A549 (cell line): ENCODE data around the gene C12orf75. TPM values are rescaled to one million over a fixed set of nuclear protein-coding genes. Genes with fewer than 3 reads are reported as not detected.

Experiments used
- ATAC-seq, 2 experiments: fragments of 200-7000 bp in 1 of 2; fragments of >200 bp in 1 of 2; cut with Nextera tagmentation in 1 of 2; cut with Tn5 transposase in 1 of 2; 3 replicates each; pipeline versions ENCODE4 v1.8.0 to v1.9.1; 2018 to 2020; ENCODE audit warnings: mild to moderate bottlenecking in 1 of 2, moderate library complexity in 1 of 2
- CTCF ChIA-PET: fragments of 300-600 bp; sonication (Branson Sonifier 250); formaldehyde crosslinking; extraction: SDS; loops from one replicate; lab custom pipeline; 2021; ENCODE audit warnings: antibody characterized with exemption, inconsistent platforms; lab: Yijun Ruan, JAX
- POLR2A ChIA-PET: fragments of 350-600 bp; formaldehyde crosslinking; extraction: SDS; loops from one replicate; lab custom pipeline; 2021; ENCODE audit warnings: antibody characterized with exemption, inconsistent platforms; lab: Yijun Ruan, JAX
- DNase-seq, 2 experiments: peaks; one replicate each; pipeline versions ENCODE4 v3.0.0 to v3.0.0-alpha.2; 2011 to 2016; ENCODE audit warnings: low read depth in 1 of 2, low spot score in 1 of 2
- FAIRE-seq: peaks from 2 replicates; lab custom pipeline; 2011; peaks lifted over from hg19 to GRCh38; lab: Jason Lieb, UNC
- H3K27ac ChIP-seq, 2 experiments: fragments of >200 bp; sonication (Bioruptor Twin); formaldehyde crosslinking; 3 replicates each; pipeline ENCODE4 v1.5.1; 2016 to 2017
- H3K4me1 ChIP-seq: fragments of >200 bp; sonication (Bioruptor Twin); formaldehyde crosslinking; 3 replicates; pipeline ENCODE4 v1.6.1; 2016
- H3K4me2 ChIP-seq: fragments of >200 bp; sonication (Bioruptor Twin); formaldehyde crosslinking; 3 replicates; pipeline ENCODE4 v1.6.1; 2016
- H3K4me3 ChIP-seq: fragments of >200 bp; sonication (Bioruptor Twin); formaldehyde crosslinking; 3 replicates; pipeline ENCODE4 v1.5.1; 2016
- H3K9me3 ChIP-seq: fragments of >200 bp; sonication (Bioruptor Twin); formaldehyde crosslinking; 3 replicates; pipeline ENCODE4 v1.6.1; 2016
- CHD4 ChIP-seq: fragments of 200-600 bp; sonication (generic); IDR thresholded peaks from 2 replicates; pipeline ENCODE4 v1.6.1; 2016; ENCODE audit warnings: antibody characterized with exemption, mild to moderate bottlenecking, borderline replicate concordance
- CTCF ChIP-seq: fragments of >200 bp; sonication (Bioruptor Twin); formaldehyde crosslinking; IDR thresholded peaks from 3 replicates; pipeline ENCODE4 v1.5.1; 2016
- EHF ChIP-seq: fragments of 250-450 bp; sonication (Bioruptor Pico); IDR thresholded peaks from 2 replicates; pipeline ENCODE4 v1.5.0; 2020; ENCODE audit warnings: mild to moderate bottlenecking
- ESRRA ChIP-seq: fragments of 150-350 bp; IDR thresholded peaks from 2 replicates; pipeline ENCODE4 v1.6.1; 2014; ENCODE audit warnings: mild to moderate bottlenecking, low read length, borderline replicate concordance
- FOSL2 ChIP-seq, 2 experiments: fragments of 450-650 bp in 1 of 2; fragments of >200 bp in 1 of 2; sonication (Bioruptor Twin) in 1 of 2; formaldehyde crosslinking; IDR thresholded peaks; 2 replicates each; pipeline versions ENCODE4 v1.5.0 to v1.6.1; 2016 to 2020; ENCODE audit warnings: mild to moderate bottlenecking in 1 of 2, moderate library complexity in 1 of 2
- GATA3 ChIP-seq: IDR thresholded peaks from 2 replicates; pipeline ENCODE4 v1.6.1; 2012; ENCODE audit warnings: borderline replicate concordance
- HES2 ChIP-seq: fragments of >200 bp; sonication (Bioruptor Twin); formaldehyde crosslinking; IDR thresholded peaks from 2 replicates; pipeline ENCODE4 v1.6.1; 2016
- HOXA7 ChIP-seq: fragments of 250-450 bp; sonication (Bioruptor Pico); IDR thresholded peaks from 2 replicates; pipeline ENCODE4 v1.5.0; 2020; ENCODE audit warnings: mild to moderate bottlenecking, moderate library complexity
- HOXB13 ChIP-seq: fragments of 250-450 bp; sonication (Bioruptor Pico); IDR thresholded peaks from 2 replicates; pipeline ENCODE4 v1.5.0; 2020; ENCODE audit warnings: low read depth, mild to moderate bottlenecking, moderate library complexity
- HOXB5 ChIP-seq: fragments of 250-450 bp; sonication (Bioruptor Pico); IDR thresholded peaks from 2 replicates; pipeline ENCODE4 v1.5.0; 2020; ENCODE audit warnings: mild to moderate bottlenecking, moderate library complexity
- RAD21 ChIP-seq, 2 experiments: fragments of >200 bp in 1 of 2; sonication (Bioruptor Twin) in 1 of 2; formaldehyde crosslinking in 1 of 2; IDR thresholded peaks in 1 of 2; conservative IDR thresholded peaks in 1 of 2; 2 replicates in 1 of 2; 3 replicates in 1 of 2; pipeline ENCODE4 v1.6.1; 2012 to 2018; ENCODE audit warnings: inconsistent platforms in 1 of 2
- TP53 ChIP-seq: fragments of 250-450 bp; sonication (Bioruptor Pico); IDR thresholded peaks from 2 replicates; pipeline ENCODE4 v1.5.0; 2021; ENCODE audit warnings: mild to moderate bottlenecking, moderate library complexity
- ZFP36 ChIP-seq: fragments of 450-650 bp; IDR thresholded peaks from 2 replicates; pipeline ENCODE4 v1.6.1; 2014; ENCODE audit warnings: borderline replicate concordance; ENCODE audit not compliant: partially characterized antibody
- ZSCAN20 ChIP-seq: fragments of 250-450 bp; sonication (Bioruptor Pico); IDR thresholded peaks from 2 replicates; pipeline ENCODE4 v1.8.0; 2022; ENCODE audit warnings: mild to moderate bottlenecking, moderate library complexity
- WGBS: methylation state at CpG from one replicate; pipeline ENCODE4 v1.1.6; 2017; ENCODE audit errors: missing lambda C conversion rate; 5-methylcytosine and 5-hydroxymethylcytosine counted together
- polyA plus RNA-seq, 4 experiments: library from polyadenylated mRNA; depleted of rRNA in 3 of 4; stranded (reverse); fragments of >200 nt; fragmentation: RNase III in 1 of 4; extraction: RNeasy Plus Mini Kit Qiagen cat#74134 plus additional on column Dnase treatment in 1 of 4; gene quantifications; 2 replicates in 3 of 4; 3 replicates in 1 of 4; pipeline ENCODE4 v1.2.3, GENCODE V29; 2011 to 2017
- TF ChIP-seq, protein P1 (sequence below): fragments of 450-650 bp; IDR thresholded peaks from 2 replicates; pipeline ENCODE4 v1.6.1; 2014; ENCODE audit warnings: antibody characterized with exemption
- TF ChIP-seq, protein P2 (sequence below): IDR thresholded peaks from 2 replicates; pipeline ENCODE4 v1.6.1; 2012

The C12orf75 gene
- polyA plus RNA-seq, 2 of the 4 experiments (the other 2 are of a cell fraction), result 210 to 298 TPM

GRCh38 chr12:105288311-105288996 lies 42.0 kb upstream of the C12orf75 start:
- DNase-seq (no peak), ATAC-seq (peak in 1 of 2 experiments; percentile 47; a peak in 3 of 6 replicates), FAIRE-seq (no peak)
- ChIA-PET CTCF (interaction anchor here (1.0 to 1.2 kb wide), 3 partner anchors 9 to 32 kb away, joined by 3 read pairs; no protein-coding TSS in a partner anchor), POLR2A (no interaction called here)
- 71% methylated on average over 3 of the region's 3 CpGs for WGBS
- H3K4me3 ChIP-seq, result no peak overlapping the region
- H3K4me2 ChIP-seq, result no peak overlapping the region
- TF ChIP-seq EHF (no peak), RAD21 (conservative IDR thresholded peaks at IDR 0.05 in 1 of 2, IDR thresholded peaks at IDR 0.05 in 1 of 2) (peak in 1 of 2 experiments; percentile 14; a peak in 1 of 5 replicates), CTCF (peak; percentile 14; the same call in 1 of the 3 replicates)
- peaks cover 14% of the 10 kb centered on the region; the same call in 2 of the 3 replicates for H3K4me1 ChIP-seq
- H3K9me3 ChIP-seq, result no peaks in the 10 kb centered on the region
- no peak overlapping the region for H3K27ac ChIP-seq

- H3K27ac ChIP-seq, result no peak overlapping the region
- no peak overlapping the region for H3K4me2 ChIP-seq
- ChIA-PET CTCF (interaction anchor here (1.0 kb wide), 1 partner anchor 33 kb away, joined by 3 read pairs; no protein-coding TSS in a partner anchor), POLR2A (no interaction called here)
- DNase-seq (no peak), FAIRE-seq (no peak), ATAC-seq (no peak)
- WGBS, result 65% methylated on average over 6 of the region's 6 CpGs
- TF ChIP-seq ZSCAN20 (CRISPR knock-in tag), result no peak
- TF ChIP-seq TP53 (CRISPR knock-in tag), result no peak
- no peaks in the 10 kb centered on the region for H3K9me3 ChIP-seq
- peaks cover 16% of the 10 kb centered on the region; the same call in 2 of the 3 replicates for H3K4me1 ChIP-seq
- no peak overlapping the region for H3K4me3 ChIP-seq
Observed at GRCh38 chr12:105289114-105289904, 41.2 kb upstream of the C12orf75 start.

GRCh38 chr12:105291531-105291930 lies 39.0 kb upstream of the C12orf75 start:
- 62% methylated on average over 2 of the region's 2 CpGs for WGBS
- FAIRE-seq (no peak), ATAC-seq (no peak), DNase-seq (no peak)
- H3K4me2 ChIP-seq, result no peak overlapping the region
- POLR2A ChIA-PET, result no interaction called here
- TF ChIP-seq ESRRA, result no peak
- TF ChIP-seq HOXB13 (CRISPR knock-in tag), result no peak
- no peak for TF ChIP-seq CHD4
- no peak for TF ChIP-seq HOXA7 (CRISPR knock-in tag)
- no peak overlapping the region; a peak in 1 of 6 replicates for H3K27ac ChIP-seq
- CTCF ChIA-PET, result no interaction called here
- peaks cover 23% of the 10 kb centered on the region; the same call in 2 of the 3 replicates for H3K4me1 ChIP-seq
- H3K9me3 ChIP-seq, result no peaks in the 10 kb centered on the region
- H3K4me3 ChIP-seq, result no peak overlapping the region

DNA sequence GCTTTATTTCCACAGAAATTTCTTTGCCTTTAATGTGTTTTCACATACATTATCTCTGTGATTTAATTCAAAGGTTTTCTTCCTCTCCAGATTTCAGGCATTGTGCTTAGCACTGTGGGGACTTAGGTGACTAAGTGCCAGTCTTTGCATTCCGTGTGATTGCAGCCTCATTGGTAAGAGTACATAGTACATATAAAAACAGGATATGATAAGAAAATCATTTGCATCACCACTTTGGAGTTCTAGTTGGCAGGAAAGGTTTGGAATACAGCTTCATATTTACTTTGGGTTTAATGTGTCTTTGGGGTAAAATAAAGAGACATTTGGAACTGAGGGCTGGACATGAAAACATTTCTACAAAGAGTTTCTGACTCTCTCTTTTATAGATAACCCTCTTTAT lies 37.8 kb upstream of the C12orf75 start:
- TF ChIP-seq ZFP36 (no peak), HOXB5 (CRISPR knock-in tag) (no peak), GATA3 (peak; percentile 16; the same call in 1 of the 2 replicates), FOSL2 (IDR thresholded peaks at IDR 0.05) (no peak), FOSL2 (CRISPR knock-in tag; IDR thresholded peaks at IDR 0.05) (peak; percentile 11; the same call in 1 of the 2 replicates), HES2 (no peak)
- TF ChIP-seq, protein P1, sequence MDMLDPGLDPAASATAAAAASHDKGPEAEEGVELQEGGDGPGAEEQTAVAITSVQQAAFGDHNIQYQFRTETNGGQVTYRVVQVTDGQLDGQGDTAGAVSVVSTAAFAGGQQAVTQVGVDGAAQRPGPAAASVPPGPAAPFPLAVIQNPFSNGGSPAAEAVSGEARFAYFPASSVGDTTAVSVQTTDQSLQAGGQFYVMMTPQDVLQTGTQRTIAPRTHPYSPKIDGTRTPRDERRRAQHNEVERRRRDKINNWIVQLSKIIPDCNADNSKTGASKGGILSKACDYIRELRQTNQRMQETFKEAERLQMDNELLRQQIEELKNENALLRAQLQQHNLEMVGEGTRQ, result no peak
- TF ChIP-seq, protein P2, sequence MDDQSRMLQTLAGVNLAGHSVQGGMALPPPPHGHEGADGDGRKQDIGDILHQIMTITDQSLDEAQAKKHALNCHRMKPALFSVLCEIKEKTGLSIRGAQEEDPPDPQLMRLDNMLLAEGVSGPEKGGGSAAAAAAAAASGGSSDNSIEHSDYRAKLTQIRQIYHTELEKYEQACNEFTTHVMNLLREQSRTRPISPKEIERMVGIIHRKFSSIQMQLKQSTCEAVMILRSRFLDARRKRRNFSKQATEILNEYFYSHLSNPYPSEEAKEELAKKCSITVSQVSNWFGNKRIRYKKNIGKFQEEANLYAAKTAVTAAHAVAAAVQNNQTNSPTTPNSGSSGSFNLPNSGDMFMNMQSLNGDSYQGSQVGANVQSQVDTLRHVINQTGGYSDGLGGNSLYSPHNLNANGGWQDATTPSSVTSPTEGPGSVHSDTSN, result no peak
- ChIA-PET CTCF (interaction anchor here (0.9 to 1.1 kb wide), 3 partner anchors 12 to 14 kb away, joined by 3 to 4 read pairs (median 4); no protein-coding TSS in a partner anchor), POLR2A (no interaction called here)

More for the DNA sequence above, 37.8 kb upstream of the C12orf75 start:
- WGBS, result 5% methylated on average over 1 of the region's 1 CpG
- DNase-seq (peak in 1 of 2 experiments; percentile 64), FAIRE-seq (peak; percentile 65), ATAC-seq (peak; percentile 45 to 68; a peak in 3 of 6 replicates)
- Histone ChIP-seq H3K4me2 (peak overlapping the region; percentile 46), H3K9me3 (peaks cover 3% of the 10 kb centered on the region; the same call in 1 of the 3 replicates), H3K27ac (peak overlapping the region; percentile 38 to 59; a peak in 5 of 6 replicates), H3K4me1 (peaks cover 23% of the 10 kb centered on the region; the same call in 2 of the 3 replicates), H3K4me3 (no peak overlapping the region)
